Hematopoietic multipotent progenitor cell treated with erythropoietin and hydrocortisone succinate and interleukin-3 and kit ligand, for 4 days (in vitro differentiated cells): ENCODE measurements around the gene ACAA2.
"Not testable (repeated sequence)": the region's sequence is repeated elsewhere in the genome, so short reads cannot be mapped to it uniquely, and the experiment has no call there.

ENCODE experiments used
- DNase-seq: peaks from one replicate; pipeline ENCODE4 v3.0.0-alpha.2; 2015

The ACAA2 gene

GRCh38 chr18:49808553-49809191 is 4.7 kb downstream of the ACAA2 start:
- not testable (repeated sequence) for DNase-seq

GRCh38 chr18:49804096-49804495 is 9.2 kb downstream of the ACAA2 start:
- DNase-seq, result no peak

GRCh38 chr18:49802623-49803022 is 10.7 kb downstream of the ACAA2 start:
- DNase-seq, result no peak

GRCh38 chr18:49800491-49800890 is 12.8 kb downstream of the ACAA2 start:
- DNase-seq, result not testable (repeated sequence)

GRCh38 chr18:49799806-49800205 is 13.5 kb downstream of the ACAA2 start:
- DNase-seq, result not testable (repeated sequence)

- DNase-seq, result no peak
These were observed 15.3 kb downstream of the ACAA2 start for GRCh38 chr18:49798001-49798400.

- DNase-seq, result no peak
These were observed 17.5 kb downstream of the ACAA2 start for GRCh38 chr18:49795612-49796552.

- no peak for DNase-seq
These were observed 18.6 kb downstream of the ACAA2 start for GRCh38 chr18:49794743-49795142.

- DNase-seq, result not testable (repeated sequence)
These were observed 23.7 kb downstream of the ACAA2 start for GRCh38 chr18:49789560-49790134.

GRCh38 chr18:49788327-49788898 is 24.9 kb downstream of the ACAA2 start:
- DNase-seq, result no peak

- DNase-seq, result no peak
These were observed 27.2 kb downstream of the ACAA2 start for GRCh38 chr18:49786019-49786720.

GRCh38 chr18:49784427-49785185 is 28.7 kb downstream of the ACAA2 start:
- no peak for DNase-seq

GRCh38 chr18:49783631-49784030 is 29.7 kb downstream of the ACAA2 start:
- not testable (repeated sequence) for DNase-seq

- no peak for DNase-seq
These were observed 34.4 kb downstream of the ACAA2 start for GRCh38 chr18:49778826-49779465.

- no peak for DNase-seq
These were observed 44.1 kb downstream of the ACAA2 start for GRCh38 chr18:49769047-49769728.

GRCh38 chr18:49768051-49768391 is 45.3 kb downstream of the ACAA2 start:
- peak; percentile 51 for DNase-seq

- no peak for DNase-seq
These were observed 46.0 kb downstream of the ACAA2 start for GRCh38 chr18:49767111-49768050.

GRCh38 chr18:49766646-49767045 is 46.7 kb downstream of the ACAA2 start:
- no peak for DNase-seq

- DNase-seq, result no peak
These were observed 49.3 kb downstream of the ACAA2 start for GRCh38 chr18:49764032-49764431.

- DNase-seq, result no peak
These were observed 49.7 kb downstream of the ACAA2 start for GRCh38 chr18:49763590-49763989.
